ENCODE results near the gene GPR87. TPM values are rescaled to one million over a fixed set of nuclear protein-coding genes. Genes with fewer than 3 reads are reported as not detected.

GPR87 gene, protein sequence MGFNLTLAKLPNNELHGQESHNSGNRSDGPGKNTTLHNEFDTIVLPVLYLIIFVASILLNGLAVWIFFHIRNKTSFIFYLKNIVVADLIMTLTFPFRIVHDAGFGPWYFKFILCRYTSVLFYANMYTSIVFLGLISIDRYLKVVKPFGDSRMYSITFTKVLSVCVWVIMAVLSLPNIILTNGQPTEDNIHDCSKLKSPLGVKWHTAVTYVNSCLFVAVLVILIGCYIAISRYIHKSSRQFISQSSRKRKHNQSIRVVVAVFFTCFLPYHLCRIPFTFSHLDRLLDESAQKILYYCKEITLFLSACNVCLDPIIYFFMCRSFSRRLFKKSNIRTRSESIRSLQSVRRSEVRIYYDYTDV
- total RNA-seq (0.17 and 0.26 TPM in 2 replicates), polyA plus RNA-seq (0.05 and 0.11 TPM in 2 replicates), polyA minus RNA-seq (ENCODE audit: low replicate concordance) (not detected in 2 replicates)
- polyA plus RNA-seq (2012), result 0.10 and 0.30 TPM in 2 replicates

- no peak within 1 kb of the TSS for H2AFZ ChIP-seq (ENCODE audit: low read length)
- no peaks in the 10 kb centered on the region for H3K9me3 ChIP-seq (ENCODE audit: control insufficient read depth, insufficient read depth, low read depth, low read length)
- TF ChIP-seq EZH2 (IDR thresholded peaks at IDR 0.05; ENCODE audit: low read length, missing control alignments) (no peak), CTCF (conservative IDR thresholded peaks at IDR 0.05 in 1 of 2, IDR thresholded peaks at IDR 0.05 in 1 of 2; ENCODE audit: low read depth in 1 of 2, low read length in 2 of 2) (no peak)
- peaks cover 18% of the 10 kb centered on the region for H3K4me1 ChIP-seq (ENCODE audit: control insufficient read depth, extremely low read depth, insufficient read depth, low read length)
- H4K20me1 ChIP-seq (ENCODE audit: control insufficient read depth, extremely low read depth, insufficient read depth, low read length), result no peaks in the 10 kb centered on the region
- no peaks in the 10 kb centered on the region for H3K27me3 ChIP-seq (ENCODE audit: control insufficient read depth, insufficient read depth, low read length)
- no peak within 1 kb of the TSS for H3K4me2 ChIP-seq (ENCODE audit: extremely low read depth, insufficient read depth, low read length)
- DNase-seq (ENCODE audit: low read depth in 2 of 2), result peak; percentile 9 to 78
- no peak within 1 kb of the TSS for H3K9ac ChIP-seq (ENCODE audit: insufficient read depth, low read length)
- H3K4me3 ChIP-seq (replicated peaks in 1 of 4; ENCODE audit: control extremely low read depth in 1 of 4, insufficient read depth in 1 of 4, low read depth in 3 of 4, low read length in 4 of 4), result no peak within 1 kb of the TSS
- no peaks in the 10 kb centered on the region for H3K79me2 ChIP-seq (ENCODE audit: control insufficient read depth, insufficient read depth, low read length)
- no peak within 1 kb of the TSS for H3K27ac ChIP-seq (ENCODE audit: insufficient read depth, low read length)
- no peaks in the 10 kb centered on the region for H3K36me3 ChIP-seq (ENCODE audit: control insufficient read depth, insufficient read depth, low read length)
Measured at GRCh38 chr3:151316267-151316991, at the start of gene GPR87. GPR87 (minus strand) TSS chr3:151316820; CDS start chr3:151300100, 16,720 bp downstream.

DNA sequence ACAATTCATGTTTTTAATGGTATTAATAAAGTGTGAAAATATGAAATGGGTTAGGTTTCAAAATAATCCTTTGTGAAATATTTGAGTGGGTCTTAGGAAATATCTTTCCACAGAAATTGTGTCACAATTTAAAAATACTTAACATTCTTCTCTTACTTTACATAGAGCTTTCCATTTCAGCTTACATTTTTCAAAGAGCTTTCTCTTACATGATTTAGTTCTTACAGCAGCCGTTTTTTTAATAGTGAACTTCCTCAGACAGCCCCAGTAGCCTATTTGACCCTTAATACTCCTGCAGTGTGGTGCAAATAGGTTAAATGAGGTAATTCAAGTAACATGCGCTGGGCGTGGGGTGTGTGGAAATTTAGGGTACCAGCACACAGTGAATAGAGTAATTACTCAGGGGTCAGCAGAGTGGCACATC lies 46.1 kb upstream of the GPR87 start:
- Histone ChIP-seq H2AFZ (ENCODE audit: low read length) (no peak overlapping the region), H4K20me1 (ENCODE audit: control insufficient read depth, extremely low read depth, insufficient read depth, low read length) (no peaks in the 10 kb centered on the region), H3K27me3 (ENCODE audit: control insufficient read depth, insufficient read depth, low read length) (no peaks in the 10 kb centered on the region), H3K4me2 (ENCODE audit: extremely low read depth, insufficient read depth, low read length) (no peak overlapping the region), H3K9ac (ENCODE audit: insufficient read depth, low read length) (no peak overlapping the region), H3K4me3 (replicated peaks in 1 of 4; ENCODE audit: control extremely low read depth in 1 of 4, insufficient read depth in 1 of 4, low read depth in 3 of 4, low read length in 4 of 4) (no peak overlapping the region), H3K4me1 (ENCODE audit: control insufficient read depth, extremely low read depth, insufficient read depth, low read length) (peaks cover 2% of the 10 kb centered on the region), H3K79me2 (ENCODE audit: control insufficient read depth, insufficient read depth, low read length) (no peaks in the 10 kb centered on the region), H3K36me3 (ENCODE audit: control insufficient read depth, insufficient read depth, low read length) (no peaks in the 10 kb centered on the region), H3K9me3 (ENCODE audit: control insufficient read depth, insufficient read depth, low read depth, low read length) (no peaks in the 10 kb centered on the region), H3K27ac (ENCODE audit: insufficient read depth, low read length) (no peak overlapping the region)
- no peak for DNase-seq (ENCODE audit: low read depth in 2 of 2)
- no peak for TF ChIP-seq CTCF (conservative IDR thresholded peaks at IDR 0.05 in 1 of 2, IDR thresholded peaks at IDR 0.05 in 1 of 2; ENCODE audit: low read depth in 1 of 2, low read length in 2 of 2)
- no peak for TF ChIP-seq EZH2 (IDR thresholded peaks at IDR 0.05; ENCODE audit: low read length, missing control alignments)

DNA sequence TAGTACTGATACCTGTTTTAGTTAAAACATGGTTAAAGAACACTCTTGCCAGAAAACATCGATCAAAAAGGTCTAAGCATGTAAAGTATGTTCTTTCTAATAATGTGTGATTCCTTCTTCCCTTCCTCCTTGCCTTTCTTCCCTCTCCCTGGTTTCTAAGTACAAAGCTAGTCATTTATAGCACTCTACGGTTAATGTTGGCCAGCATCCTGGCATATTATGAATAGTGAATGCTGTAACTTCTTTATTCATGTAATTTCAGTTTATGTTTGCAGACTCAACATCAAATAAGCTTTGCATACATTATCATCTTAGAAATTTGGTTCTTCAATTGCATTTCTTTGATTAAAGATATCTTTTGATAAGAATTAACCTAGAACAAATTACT lies 40.8 kb upstream of the GPR87 start:
- H3K9me3 ChIP-seq (ENCODE audit: control insufficient read depth, insufficient read depth, low read depth, low read length), result no peaks in the 10 kb centered on the region
- no peak overlapping the region for H3K27ac ChIP-seq (ENCODE audit: insufficient read depth, low read length)
- no peaks in the 10 kb centered on the region for H3K27me3 ChIP-seq (ENCODE audit: control insufficient read depth, insufficient read depth, low read length)
- no peaks in the 10 kb centered on the region for H3K79me2 ChIP-seq (ENCODE audit: control insufficient read depth, insufficient read depth, low read length)
- no peak for TF ChIP-seq EZH2 (IDR thresholded peaks at IDR 0.05; ENCODE audit: low read length, missing control alignments)
- TF ChIP-seq CTCF (conservative IDR thresholded peaks at IDR 0.05 in 1 of 2, IDR thresholded peaks at IDR 0.05 in 1 of 2; ENCODE audit: low read depth in 1 of 2, low read length in 2 of 2), result no peak
- no peak overlapping the region for H3K4me3 ChIP-seq (replicated peaks in 1 of 4; ENCODE audit: control extremely low read depth in 1 of 4, insufficient read depth in 1 of 4, low read depth in 3 of 4, low read length in 4 of 4)
- no peak overlapping the region for H2AFZ ChIP-seq (ENCODE audit: low read length)
- H3K9ac ChIP-seq (ENCODE audit: insufficient read depth, low read length), result no peak overlapping the region
- no peak overlapping the region for H3K4me2 ChIP-seq (ENCODE audit: extremely low read depth, insufficient read depth, low read length)
- DNase-seq (ENCODE audit: low read depth in 2 of 2), result peak in 1 of 2 donors; percentile 33
- H4K20me1 ChIP-seq (ENCODE audit: control insufficient read depth, extremely low read depth, insufficient read depth, low read length), result no peaks in the 10 kb centered on the region
- H3K4me1 ChIP-seq (ENCODE audit: control insufficient read depth, extremely low read depth, insufficient read depth, low read length), result no peaks in the 10 kb centered on the region
- no peaks in the 10 kb centered on the region for H3K36me3 ChIP-seq (ENCODE audit: control insufficient read depth, insufficient read depth, low read length)
